HepG2 (cell line): ENCODE measurements around the gene DNMT3B. TPM values are rescaled to one million over a fixed set of nuclear protein-coding genes. Genes with fewer than 3 reads are reported as not detected.

Source experiments
- DMAP1 ChIP-seq: IDR thresholded peaks from 2 replicates; pipeline ENCODE4 v1.6.1; 2016
- ELF4 ChIP-seq: sonication (generic); formaldehyde crosslinking; IDR thresholded peaks from 2 replicates; pipeline ENCODE4 v1.5.0; 2020; ENCODE audit warnings: missing genetic modification reagents, mild to moderate bottlenecking, moderate library complexity, borderline replicate concordance
- FIP1L1 ChIP-seq: fragments of 200-400 bp; formaldehyde crosslinking; IDR thresholded peaks from 2 replicates; pipeline ENCODE4 v1.6.1; 2018; ENCODE audit warnings: low read depth, mild to moderate bottlenecking, low read length, moderate library complexity, borderline replicate concordance; ENCODE audit not compliant: insufficient read depth
- GABPA ChIP-seq, 2 experiments: IDR thresholded peaks; 2 replicates each; pipeline ENCODE4 v1.6.1; 2011 to 2016; ENCODE audit warnings: low read depth in 2 of 2, low read length in 1 of 2, missing biosample characterization in 1 of 2, missing genetic modification characterization in 1 of 2
- HNRNPLL ChIP-seq: fragments of 200-400 bp; formaldehyde crosslinking; IDR thresholded peaks from 2 replicates; pipeline ENCODE4 v1.6.1; 2017; ENCODE audit warnings: mild to moderate bottlenecking, low read depth, low read length; ENCODE audit not compliant: poor library complexity, severe bottlenecking
- KLF12 ChIP-seq: sonication (generic); formaldehyde crosslinking; IDR thresholded peaks from 2 replicates; pipeline ENCODE4 v1.4.0; 2020; ENCODE audit warnings: missing genetic modification reagents, borderline replicate concordance
- NFYB ChIP-seq: sonication (generic); formaldehyde crosslinking; IDR thresholded peaks from 2 replicates; pipeline ENCODE4 v1.4.0; 2020; ENCODE audit warnings: missing genetic modification reagents
- PHF5A ChIP-seq: IDR thresholded peaks from one replicate; pipeline ENCODE4 v1.6.1; 2018; ENCODE audit warnings: low read depth, missing genetic modification reagents; ENCODE audit not compliant: unreplicated experiment
- SOX13 ChIP-seq, 3 experiments: fragments of 450-650 bp in 1 of 3; sonication (generic) in 1 of 3; formaldehyde crosslinking in 1 of 3; IDR thresholded peaks in 2 of 3; conservative IDR thresholded peaks in 1 of 3; 2 replicates each; pipeline versions ENCODE4 v1.5.0 to v1.6.1; 2016 to 2020; ENCODE audit warnings: antibody characterized with exemption in 1 of 3, mild to moderate bottlenecking in 1 of 3, missing compliant biosample characterization in 1 of 3, missing genetic modification reagents in 1 of 3, moderate library complexity in 1 of 3
- TCF12 ChIP-seq, 2 experiments: fragments of 450-650 bp in 1 of 2; sonication (generic) in 1 of 2; formaldehyde crosslinking in 1 of 2; IDR thresholded peaks; 2 replicates each; pipeline versions ENCODE4 v1.6.1 to v1.8.0; 2017 to 2022; ENCODE audit warnings: antibody characterized with exemption in 1 of 2, mild to moderate bottlenecking in 1 of 2, missing genetic modification reagents in 1 of 2, moderate library complexity in 1 of 2
- TOPORS ChIP-seq: sonication (generic); formaldehyde crosslinking; IDR thresholded peaks from 2 replicates; pipeline ENCODE4 v1.8.0; 2023; ENCODE audit warnings: mild to moderate bottlenecking, missing genetic modification reagents
- U2AF2 ChIP-seq: fragments of 200-400 bp; formaldehyde crosslinking; IDR thresholded peaks from 2 replicates; pipeline ENCODE4 v1.6.1; 2017; ENCODE audit warnings: low read depth, mild to moderate bottlenecking, low read length
- ZFYVE20 ChIP-seq: sonication (generic); formaldehyde crosslinking; IDR thresholded peaks from 2 replicates; pipeline ENCODE4 v1.8.0; 2023; ENCODE audit warnings: low read depth, mild to moderate bottlenecking, moderate library complexity, missing genetic modification reagents, borderline replicate concordance
- ZNF143 ChIP-seq: sonication (generic); formaldehyde crosslinking; IDR thresholded peaks from 2 replicates; pipeline ENCODE4 v1.4.0; 2020; ENCODE audit warnings: missing genetic modification reagents
- ZNF260 ChIP-seq: sonication (generic); formaldehyde crosslinking; IDR thresholded peaks from 2 replicates; pipeline ENCODE4 v1.4.0; 2020; ENCODE audit warnings: missing genetic modification reagents, low read depth, mild to moderate bottlenecking, borderline replicate concordance
- ZNF335 ChIP-seq: sonication (generic); formaldehyde crosslinking; IDR thresholded peaks from 2 replicates; pipeline ENCODE4 v1.4.0; 2020; ENCODE audit warnings: missing genetic modification reagents
- ZNF619 ChIP-seq: sonication (generic); formaldehyde crosslinking; IDR thresholded peaks from 2 replicates; pipeline ENCODE4 v1.4.0; 2020; ENCODE audit warnings: mild to moderate bottlenecking, missing genetic modification reagents
- polyA plus RNA-seq, 8 experiments: library from polyadenylated mRNA; depleted of rRNA in 3 of 8; stranded (reverse) in 7 of 8; unstranded in 1 of 8; fragments of >200 nt; fragmentation: Illumina TruSeq in 4 of 8; extraction: Trizol in 4 of 8; gene quantifications; 2 replicates each; pipeline versions ENCODE4 v1.2.1 to v1.2.3, GENCODE V29; 2011 to 2016; ENCODE audit warnings: low read depth in 4 of 8, missing spikeins in 1 of 8, mixed read lengths in 1 of 8; ENCODE audit not compliant: insufficient read depth in 1 of 8
- total RNA-seq, 5 experiments: library from RNA; depleted of rRNA; stranded (reverse); fragments of >200 nt; fragmentation: Illumina TruSeq; extraction: Trizol; gene quantifications; 2 replicates each; pipeline ENCODE4 v1.2.3, GENCODE V29; 2016; ENCODE audit warnings: low read depth in 1 of 5
- TF ChIP-seq, protein P1 (sequence below): sonication (generic); formaldehyde crosslinking; IDR thresholded peaks from 2 replicates; pipeline ENCODE4 v1.4.0; 2020; ENCODE audit warnings: missing genetic modification reagents
- TF ChIP-seq, protein P2 (sequence below): sonication (generic); formaldehyde crosslinking; IDR thresholded peaks from 2 replicates; pipeline ENCODE4 v1.5.0; 2020; ENCODE audit warnings: mild to moderate bottlenecking, low read depth, missing genetic modification reagents, borderline replicate concordance
- TF ChIP-seq, protein P3 (sequence below): IDR thresholded peaks from 2 replicates; pipeline ENCODE4 v1.6.1; 2016; ENCODE audit warnings: low read depth, control low read depth

DNMT3B gene
- total and polyA plus RNA-seq, 2 of the 13 experiments (the other 11 are each of a cell fraction or from before 2014, with no cell fraction given) = 3.8 to 13.9 TPM

DNA sequence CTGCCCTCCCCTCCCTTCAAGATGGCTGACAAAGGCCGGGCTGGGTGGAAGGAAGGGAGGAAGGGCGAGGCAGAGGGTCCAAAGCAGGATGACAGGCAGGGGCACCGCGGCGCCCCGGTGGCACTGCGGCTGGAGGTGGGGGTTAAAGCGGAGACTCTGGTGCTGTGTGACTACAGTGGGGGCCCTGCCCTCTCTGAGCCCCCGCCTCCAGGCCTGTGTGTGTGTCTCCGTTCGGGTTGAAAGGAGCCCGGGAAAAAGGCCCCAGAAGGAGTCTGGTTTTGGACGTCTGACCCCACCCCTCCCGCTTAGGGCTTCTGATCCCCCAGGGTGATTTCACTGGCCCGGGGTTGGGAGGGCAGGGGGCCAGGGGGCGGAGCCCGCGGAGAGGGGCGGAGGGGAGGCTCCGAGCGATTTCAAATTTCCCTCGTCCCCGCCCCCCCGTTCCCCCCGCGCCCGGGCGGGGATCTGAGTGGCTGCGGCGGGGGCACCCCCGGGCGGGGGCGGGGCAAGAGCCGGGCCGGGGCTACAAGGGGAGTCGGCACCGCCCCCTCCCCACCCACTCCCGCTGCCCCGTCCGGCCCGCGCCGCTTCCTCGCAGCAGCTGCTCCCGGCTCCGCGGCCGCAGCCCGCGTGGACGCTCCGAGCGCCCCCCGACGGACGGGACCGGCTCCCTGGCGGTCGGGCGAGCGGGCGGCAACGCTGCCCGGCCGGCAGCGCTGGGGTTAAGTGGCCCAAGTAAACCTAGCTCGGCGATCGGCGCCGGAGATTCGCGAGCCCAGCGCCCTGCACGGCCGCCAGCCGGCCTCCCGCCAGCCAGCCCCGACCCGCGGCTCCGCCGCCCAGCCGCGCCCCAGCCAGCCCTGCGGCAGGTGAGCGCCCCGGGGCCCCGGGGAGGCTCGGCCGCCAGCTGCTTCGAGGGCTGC, at the start of gene DNMT3B (continued):
- TF ChIP-seq PHF5A (CRISPR knock-in tag) (no peak), NFYB (CRISPR knock-in tag) (peak; percentile 75), ZNF260 (no peak), ELF4 (CRISPR knock-in tag) (no peak), TCF12 (IDR thresholded peaks at IDR 0.05) (no peak), TCF12 (CRISPR knock-in tag; IDR thresholded peaks at IDR 0.05) (peak; percentile 57; the same call in 1 of the 2 replicates), ZNF335 (CRISPR knock-in tag) (no peak), U2AF2 (no peak), FIP1L1 (no peak), DMAP1 (CRISPR knock-in tag) (peak; percentile 45; the same call in 1 of the 2 replicates), GABPA (IDR thresholded peaks at IDR 0.05; ENCODE audit: low read depth, low read length) (no peak), GABPA (CRISPR knock-in tag; IDR thresholded peaks at IDR 0.05; ENCODE audit: low read depth) (no peak), ZFYVE20 (CRISPR knock-in tag) (0 out of 2 replicates have a peak, but pooled peaks have one; percentile 46), ZNF619 (CRISPR knock-in tag) (no peak), SOX13 (IDR thresholded peaks at IDR 0.05) (no peak; the same call in 1 of the 2 replicates), SOX13 (CRISPR knock-in tag; conservative IDR thresholded peaks at IDR 0.05 in 1 of 2, IDR thresholded peaks at IDR 0.05 in 1 of 2) (no peak; a peak in 1 of 4 replicates), KLF12 (CRISPR knock-in tag) (no peak; the same call in 1 of the 2 replicates), HNRNPLL (peak; percentile 33), TOPORS (CRISPR knock-in tag) (0 out of 2 replicates have a peak, but pooled peaks have one; percentile 40), ZNF143 (CRISPR knock-in tag) (no peak)
- TF ChIP-seq, protein P1, sequence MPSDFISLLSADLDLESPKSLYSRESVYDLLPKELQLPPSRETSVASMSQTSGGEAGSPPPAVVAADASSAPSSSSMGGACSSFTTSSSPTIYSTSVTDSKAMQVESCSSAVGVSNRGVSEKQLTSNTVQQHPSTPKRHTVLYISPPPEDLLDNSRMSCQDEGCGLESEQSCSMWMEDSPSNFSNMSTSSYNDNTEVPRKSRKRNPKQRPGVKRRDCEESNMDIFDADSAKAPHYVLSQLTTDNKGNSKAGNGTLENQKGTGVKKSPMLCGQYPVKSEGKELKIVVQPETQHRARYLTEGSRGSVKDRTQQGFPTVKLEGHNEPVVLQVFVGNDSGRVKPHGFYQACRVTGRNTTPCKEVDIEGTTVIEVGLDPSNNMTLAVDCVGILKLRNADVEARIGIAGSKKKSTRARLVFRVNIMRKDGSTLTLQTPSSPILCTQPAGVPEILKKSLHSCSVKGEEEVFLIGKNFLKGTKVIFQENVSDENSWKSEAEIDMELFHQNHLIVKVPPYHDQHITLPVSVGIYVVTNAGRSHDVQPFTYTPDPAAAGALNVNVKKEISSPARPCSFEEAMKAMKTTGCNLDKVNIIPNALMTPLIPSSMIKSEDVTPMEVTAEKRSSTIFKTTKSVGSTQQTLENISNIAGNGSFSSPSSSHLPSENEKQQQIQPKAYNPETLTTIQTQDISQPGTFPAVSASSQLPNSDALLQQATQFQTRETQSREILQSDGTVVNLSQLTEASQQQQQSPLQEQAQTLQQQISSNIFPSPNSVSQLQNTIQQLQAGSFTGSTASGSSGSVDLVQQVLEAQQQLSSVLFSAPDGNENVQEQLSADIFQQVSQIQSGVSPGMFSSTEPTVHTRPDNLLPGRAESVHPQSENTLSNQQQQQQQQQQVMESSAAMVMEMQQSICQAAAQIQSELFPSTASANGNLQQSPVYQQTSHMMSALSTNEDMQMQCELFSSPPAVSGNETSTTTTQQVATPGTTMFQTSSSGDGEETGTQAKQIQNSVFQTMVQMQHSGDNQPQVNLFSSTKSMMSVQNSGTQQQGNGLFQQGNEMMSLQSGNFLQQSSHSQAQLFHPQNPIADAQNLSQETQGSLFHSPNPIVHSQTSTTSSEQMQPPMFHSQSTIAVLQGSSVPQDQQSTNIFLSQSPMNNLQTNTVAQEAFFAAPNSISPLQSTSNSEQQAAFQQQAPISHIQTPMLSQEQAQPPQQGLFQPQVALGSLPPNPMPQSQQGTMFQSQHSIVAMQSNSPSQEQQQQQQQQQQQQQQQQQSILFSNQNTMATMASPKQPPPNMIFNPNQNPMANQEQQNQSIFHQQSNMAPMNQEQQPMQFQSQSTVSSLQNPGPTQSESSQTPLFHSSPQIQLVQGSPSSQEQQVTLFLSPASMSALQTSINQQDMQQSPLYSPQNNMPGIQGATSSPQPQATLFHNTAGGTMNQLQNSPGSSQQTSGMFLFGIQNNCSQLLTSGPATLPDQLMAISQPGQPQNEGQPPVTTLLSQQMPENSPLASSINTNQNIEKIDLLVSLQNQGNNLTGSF (CRISPR knock-in tag) = no peak; the same call in 1 of the 2 replicates
- TF ChIP-seq, protein P2, sequence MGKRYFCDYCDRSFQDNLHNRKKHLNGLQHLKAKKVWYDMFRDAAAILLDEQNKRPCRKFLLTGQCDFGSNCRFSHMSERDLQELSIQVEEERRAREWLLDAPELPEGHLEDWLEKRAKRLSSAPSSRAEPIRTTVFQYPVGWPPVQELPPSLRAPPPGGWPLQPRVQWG = no peak
- TF ChIP-seq, protein P3, sequence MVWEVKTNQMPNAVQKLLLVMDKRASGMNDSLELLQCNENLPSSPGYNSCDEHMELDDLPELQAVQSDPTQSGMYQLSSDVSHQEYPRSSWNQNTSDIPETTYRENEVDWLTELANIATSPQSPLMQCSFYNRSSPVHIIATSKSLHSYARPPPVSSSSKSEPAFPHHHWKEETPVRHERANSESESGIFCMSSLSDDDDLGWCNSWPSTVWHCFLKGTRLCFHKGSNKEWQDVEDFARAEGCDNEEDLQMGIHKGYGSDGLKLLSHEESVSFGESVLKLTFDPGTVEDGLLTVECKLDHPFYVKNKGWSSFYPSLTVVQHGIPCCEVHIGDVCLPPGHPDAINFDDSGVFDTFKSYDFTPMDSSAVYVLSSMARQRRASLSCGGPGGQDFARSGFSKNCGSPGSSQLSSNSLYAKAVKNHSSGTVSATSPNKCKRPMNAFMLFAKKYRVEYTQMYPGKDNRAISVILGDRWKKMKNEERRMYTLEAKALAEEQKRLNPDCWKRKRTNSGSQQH (CRISPR knock-in tag) = no peak
